Measurements from ENCODE around the gene PLA2G6. TPM values are rescaled to one million over a fixed set of nuclear protein-coding genes. Genes with fewer than 3 reads are reported as not detected.

Gene PLA2G6
- total RNA-seq, 4 donors from 2014 or later: 4.4 to 30.5 (median 22.0) TPM

DNA sequence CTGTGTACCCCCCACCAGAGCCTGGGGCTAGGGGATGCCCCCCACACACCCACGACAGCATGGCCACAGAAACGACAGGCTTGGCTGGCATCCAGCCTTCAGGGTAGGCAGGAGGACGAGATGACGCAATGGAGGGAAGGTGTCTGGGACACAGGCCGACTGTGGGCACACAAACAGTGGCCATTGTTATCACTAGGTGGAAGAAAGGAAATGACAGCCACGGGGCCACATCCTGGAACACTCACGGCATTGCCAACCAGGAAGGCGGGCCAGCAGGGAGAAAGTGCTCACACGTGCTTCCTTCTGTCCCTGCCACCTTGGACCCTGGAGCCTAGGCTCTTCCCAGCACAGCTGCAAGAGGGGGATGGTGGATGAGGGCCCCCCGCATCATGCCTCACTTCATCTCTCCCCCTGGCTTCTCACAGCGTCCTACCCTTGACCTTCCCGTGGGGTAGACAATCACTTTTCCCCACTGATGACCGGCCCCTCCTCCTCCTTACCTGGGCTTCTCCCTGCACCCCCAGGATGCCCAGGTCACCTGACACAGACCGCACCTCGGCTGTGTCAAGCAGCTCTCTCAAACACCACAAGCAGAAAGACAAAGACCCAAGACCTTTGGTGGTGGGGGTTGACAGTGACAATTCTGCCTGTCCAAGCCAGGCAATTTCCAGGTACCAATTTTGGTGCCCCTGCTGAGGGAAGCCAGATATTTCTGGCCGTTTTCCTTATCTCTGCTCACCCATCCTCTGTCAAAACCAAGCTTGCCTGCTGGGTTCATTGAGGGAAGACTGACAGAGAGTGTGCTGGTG is 8.6 kb downstream of the PLA2G6 start:
- H3K9me3 ChIP-seq: no peaks in the 10 kb centered on the region
- ATAC-seq: peak; percentile 48
- no peak overlapping the region for H3K4me3 ChIP-seq
- TF ChIP-seq POLR2A (IDR thresholded peaks at IDR 0.05) (no peak), POLR2AphosphoS5 (IDR thresholded peaks at IDR 0.05) (peak; percentile 65)
- peaks cover 0 to 11% of the 10 kb centered on the region in 2 donors for H3K36me3 ChIP-seq
- H3K4me1 ChIP-seq: peaks cover 0 to 57% (median 17%) of the 10 kb centered on the region in 3 donors
- no peaks in the 10 kb centered on the region for H3K27me3 ChIP-seq
- peak overlapping the region in 2 of 4 donors; percentile 39 to 50 for H3K27ac ChIP-seq
- 62 to 72% methylated on average over 9 to 10 of the region's 16 CpGs for WGBS, 2 donors (ENCODE audit: low coverage in 1 of 2)

DNA sequence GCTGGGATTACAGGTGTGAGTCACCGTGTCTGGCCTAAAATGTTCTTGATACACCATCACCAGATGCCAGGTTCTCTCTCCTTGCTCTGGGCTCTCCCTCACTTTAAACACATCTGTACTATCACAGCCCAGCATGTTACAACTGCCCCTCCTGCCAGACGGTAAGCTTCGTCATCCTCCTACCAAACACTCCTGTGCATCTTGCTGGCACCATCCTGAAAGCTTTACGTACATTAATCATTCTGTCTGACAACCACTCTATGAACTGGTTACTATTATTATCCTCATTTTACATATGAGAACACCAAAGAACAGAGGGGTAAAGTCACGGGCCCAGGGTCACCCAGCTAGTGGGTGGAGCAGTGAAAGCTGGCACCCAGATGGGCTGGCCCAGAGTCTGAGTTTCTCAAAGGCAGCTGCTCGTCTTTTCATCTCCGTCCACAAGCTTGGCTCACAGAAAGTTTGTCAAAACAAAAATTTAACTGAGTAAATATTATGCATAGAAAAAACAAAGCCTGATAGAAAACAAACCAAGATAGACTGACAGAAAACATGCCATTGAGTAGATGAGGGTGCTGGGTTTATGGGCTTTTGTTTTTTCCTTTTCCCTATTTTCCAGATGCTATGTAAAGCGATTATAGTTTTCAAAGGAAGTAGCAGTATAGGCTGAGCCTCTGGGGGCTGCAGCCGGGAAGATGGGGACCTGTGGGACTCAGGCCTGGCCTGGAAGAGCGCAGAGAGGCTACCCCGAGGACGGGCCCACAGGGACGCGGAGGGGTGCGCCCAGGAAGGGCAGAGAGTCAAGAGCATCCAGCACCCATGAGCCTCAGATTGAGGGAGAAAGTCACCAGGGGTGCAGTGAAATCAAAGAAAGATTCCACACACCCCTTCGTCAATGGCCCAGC is 9.5 kb downstream of the PLA2G6 start:
- peaks cover 0 to 57% (median 12%) of the 10 kb centered on the region in 3 donors for H3K4me1 ChIP-seq
- 70% methylated on average over 6 to 8 of the region's 16 CpGs for WGBS, 2 donors (ENCODE audit: low coverage in 1 of 2)
- no peak overlapping the region for H3K4me3 ChIP-seq
- no peak for ATAC-seq
- no peaks in the 10 kb centered on the region for H3K27me3 ChIP-seq
- TF ChIP-seq, protein P1, sequence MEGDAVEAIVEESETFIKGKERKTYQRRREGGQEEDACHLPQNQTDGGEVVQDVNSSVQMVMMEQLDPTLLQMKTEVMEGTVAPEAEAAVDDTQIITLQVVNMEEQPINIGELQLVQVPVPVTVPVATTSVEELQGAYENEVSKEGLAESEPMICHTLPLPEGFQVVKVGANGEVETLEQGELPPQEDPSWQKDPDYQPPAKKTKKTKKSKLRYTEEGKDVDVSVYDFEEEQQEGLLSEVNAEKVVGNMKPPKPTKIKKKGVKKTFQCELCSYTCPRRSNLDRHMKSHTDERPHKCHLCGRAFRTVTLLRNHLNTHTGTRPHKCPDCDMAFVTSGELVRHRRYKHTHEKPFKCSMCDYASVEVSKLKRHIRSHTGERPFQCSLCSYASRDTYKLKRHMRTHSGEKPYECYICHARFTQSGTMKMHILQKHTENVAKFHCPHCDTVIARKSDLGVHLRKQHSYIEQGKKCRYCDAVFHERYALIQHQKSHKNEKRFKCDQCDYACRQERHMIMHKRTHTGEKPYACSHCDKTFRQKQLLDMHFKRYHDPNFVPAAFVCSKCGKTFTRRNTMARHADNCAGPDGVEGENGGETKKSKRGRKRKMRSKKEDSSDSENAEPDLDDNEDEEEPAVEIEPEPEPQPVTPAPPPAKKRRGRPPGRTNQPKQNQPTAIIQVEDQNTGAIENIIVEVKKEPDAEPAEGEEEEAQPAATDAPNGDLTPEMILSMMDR (IDR thresholded peaks at IDR 0.05): no peak
- no peak for TF ChIP-seq POLR2A (IDR thresholded peaks at IDR 0.05)
- no peak for TF ChIP-seq POLR2AphosphoS5 (IDR thresholded peaks at IDR 0.05)
- TF ChIP-seq EP300 (IDR thresholded peaks at IDR 0.05): no peak
- no peaks in the 10 kb centered on the region for H3K9me3 ChIP-seq
- peaks cover 0 to 20% of the 10 kb centered on the region in 2 donors for H3K36me3 ChIP-seq
- peak overlapping the region in 2 of 4 donors; percentile 39 to 50 for H3K27ac ChIP-seq

DNA sequence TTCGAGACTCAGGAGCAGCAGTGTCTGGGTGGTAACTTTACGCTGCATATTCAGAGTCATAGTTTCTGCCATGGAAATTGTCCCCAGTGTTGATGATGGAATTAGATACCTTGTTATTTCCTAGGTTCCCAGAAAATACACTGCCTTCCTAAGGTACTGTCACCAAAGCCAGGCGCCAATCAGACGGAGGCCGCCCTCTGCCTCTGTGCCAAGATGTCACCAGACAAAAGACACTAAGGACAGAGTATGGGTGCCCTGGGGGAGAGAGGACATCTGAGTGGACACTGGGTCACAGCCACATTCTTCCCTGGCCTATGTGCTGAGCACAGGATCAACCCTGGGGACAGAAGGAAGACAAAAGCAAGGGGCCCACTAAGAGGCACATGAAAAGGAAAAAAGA is 11.2 kb downstream of the PLA2G6 start:
- H3K9me3 ChIP-seq: no peaks in the 10 kb centered on the region
- no peak overlapping the region for H3K4me3 ChIP-seq
- ATAC-seq: no peak
- peaks cover 0 to 44% (median 2%) of the 10 kb centered on the region in 3 donors for H3K4me1 ChIP-seq
- peaks cover 0 to 32% of the 10 kb centered on the region in 2 donors for H3K36me3 ChIP-seq
- TF ChIP-seq EP300 (IDR thresholded peaks at IDR 0.05) (no peak), POLR2AphosphoS5 (IDR thresholded peaks at IDR 0.05) (no peak), POLR2A (IDR thresholded peaks at IDR 0.05) (no peak)
- TF ChIP-seq, protein P1 (IDR thresholded peaks at IDR 0.05): no peak
- 95% methylated on average over 2 of the region's 5 CpGs; no CpG with 5 or more reads in 1 of the 2 donors for WGBS, 2 donors (ENCODE audit: low coverage in 1 of 2)
- no peaks in the 10 kb centered on the region for H3K27me3 ChIP-seq
- H3K27ac ChIP-seq: no peak overlapping the region

DNA sequence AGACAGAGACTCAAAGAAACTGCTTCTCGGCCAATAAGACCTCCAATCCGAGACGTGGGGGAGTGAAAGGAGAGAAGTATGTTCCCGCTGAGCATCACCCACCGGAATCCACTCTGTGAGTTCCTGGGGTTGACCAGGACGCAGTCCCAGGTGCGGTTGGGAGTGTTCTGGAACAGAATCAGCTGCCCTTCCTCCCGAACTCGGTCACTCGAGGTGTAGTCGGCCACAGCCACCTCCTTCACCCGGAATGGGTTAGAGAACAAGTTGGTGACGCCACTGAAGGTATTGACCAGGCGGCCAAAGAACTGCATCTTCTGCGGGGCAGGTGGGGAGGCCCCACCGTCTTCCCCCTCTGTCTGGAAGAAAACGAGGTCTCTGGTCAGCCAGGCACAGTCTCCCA is 12.5 kb downstream of the PLA2G6 start:
- no peak for ATAC-seq
- Histone ChIP-seq H3K27me3 (no peaks in the 10 kb centered on the region), H3K9me3 (no peaks in the 10 kb centered on the region), H3K4me3 (no peak overlapping the region), H3K27ac (no peak overlapping the region), H3K36me3 (peaks cover 0 to 43% of the 10 kb centered on the region in 2 donors), H3K4me1 (peaks cover 0 to 34% (median 0%) of the 10 kb centered on the region in 3 donors)
- TF ChIP-seq, protein P1 (IDR thresholded peaks at IDR 0.05): no peak
- TF ChIP-seq POLR2A (IDR thresholded peaks at IDR 0.05) (no peak), EP300 (IDR thresholded peaks at IDR 0.05) (no peak), POLR2AphosphoS5 (IDR thresholded peaks at IDR 0.05) (no peak)
- 80% methylated on average over 1 of the region's 17 CpGs; no CpG with 5 or more reads in 1 of the 2 donors for WGBS, 2 donors (ENCODE audit: low coverage in 1 of 2)

DNA sequence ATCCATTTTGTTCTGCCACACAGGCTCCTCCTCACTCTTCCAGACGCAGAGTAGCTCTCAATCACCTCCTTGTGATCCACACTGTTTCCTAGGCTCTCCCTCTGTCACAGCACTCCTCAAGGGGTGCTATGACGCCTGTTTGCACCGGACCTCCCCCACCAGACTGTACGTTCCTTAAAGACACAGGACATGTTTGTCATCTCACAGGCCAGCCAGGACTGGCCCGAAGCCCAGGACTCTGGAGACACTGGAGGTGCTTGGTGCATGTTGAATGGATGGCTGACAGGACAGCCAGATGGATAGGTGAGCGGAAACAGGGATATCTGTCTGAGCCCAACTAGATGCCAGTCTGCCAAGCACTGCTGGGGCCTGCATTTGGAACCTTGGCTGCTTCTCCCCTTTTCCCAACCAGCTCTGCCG is 13.6 kb downstream of the PLA2G6 start:
- 28 to 59% methylated on average over 3 to 5 of the region's 7 CpGs for WGBS, 2 donors (ENCODE audit: low coverage in 1 of 2)
- TF ChIP-seq POLR2A (IDR thresholded peaks at IDR 0.05) (no peak), EP300 (IDR thresholded peaks at IDR 0.05) (no peak), POLR2AphosphoS5 (IDR thresholded peaks at IDR 0.05) (no peak)
- TF ChIP-seq, protein P1 (IDR thresholded peaks at IDR 0.05): no peak
- peak; percentile 18 for ATAC-seq
- peaks cover 0 to 51% of the 10 kb centered on the region in 2 donors for H3K36me3 ChIP-seq
- peaks cover 0 to 29% (median 0%) of the 10 kb centered on the region in 3 donors for H3K4me1 ChIP-seq
- H3K27ac ChIP-seq: peak overlapping the region in 1 of 4 donors; percentile 52
- H3K4me3 ChIP-seq: no peak overlapping the region
- H3K9me3 ChIP-seq: no peaks in the 10 kb centered on the region
- no peaks in the 10 kb centered on the region for H3K27me3 ChIP-seq
